CD14-positive monocyte (primary cell): Measurements from ENCODE around the gene TECPR2. TPM values are rescaled to one million over a fixed set of nuclear protein-coding genes. Genes with fewer than 3 reads are reported as not detected.
A peak's percentile ranks its signal among the peaks of the same experiment; 100 is the strongest.

Experiments
- DNase-seq, 3 donors: peaks; one replicate each; pipeline ENCODE4 v3.0.0-alpha.2; 2011 to 2022
- H2AFZ ChIP-seq: 2 replicates; pipeline ENCODE4 v1.6.0; 2012; ENCODE audit warnings: mild to moderate bottlenecking, low read depth, low read length, inconsistent platforms; ENCODE audit not compliant: insufficient read depth, poor library complexity, severe bottlenecking
- H3K27ac ChIP-seq, 2 donors: 1 replicate in 1 of 2; 2 replicates in 1 of 2; pipeline ENCODE4 v1.5.1; 2012 to 2013; ENCODE audit warnings: low read length in 2 of 2, control low read depth in 1 of 2, inconsistent platforms in 1 of 2, low read depth in 1 of 2, mild to moderate bottlenecking in 1 of 2
- H3K27me3 ChIP-seq, 2 donors: one replicate each; pipeline versions ENCODE4 v1.6.0 to v1.6.1; 2011 to 2013; ENCODE audit warnings: low read length in 2 of 2; ENCODE audit not compliant: control insufficient read depth in 2 of 2, insufficient read depth in 2 of 2
- H3K36me3 ChIP-seq, 2 donors: replicated peaks in 1 of 2; 1 replicate in 1 of 2; 2 replicates in 1 of 2; pipeline versions ENCODE4 v1.5.1 to v1.6.1; 2012 to 2013; ENCODE audit warnings: low read length in 2 of 2, control low read depth in 1 of 2, inconsistent platforms in 1 of 2, mild to moderate bottlenecking in 1 of 2; ENCODE audit not compliant: insufficient read depth in 2 of 2, control insufficient read depth in 1 of 2
- H3K4me1 ChIP-seq, 2 donors: 1 replicate in 1 of 2; 2 replicates in 1 of 2; pipeline versions ENCODE4 v1.5.1 to v1.6.1; 2012 to 2013; ENCODE audit warnings: low read length in 2 of 2, control low read depth in 1 of 2, inconsistent platforms in 1 of 2, mild to moderate bottlenecking in 1 of 2, moderate library complexity in 1 of 2; ENCODE audit not compliant: insufficient read depth in 2 of 2, control insufficient read depth in 1 of 2
- H3K4me2 ChIP-seq: replicated peaks from 2 replicates; pipeline ENCODE3; 2012; ENCODE audit warnings: low read length, moderate library complexity, mild to moderate bottlenecking; ENCODE audit not compliant: poor library complexity, severe bottlenecking; ENCODE audit errors: extremely low read depth
- H3K4me3 ChIP-seq, 3 experiments: fragments of 200-600 bp in 1 of 3; sonication (generic) in 1 of 3; replicated peaks in 1 of 3; 1 replicate in 2 of 3; 2 replicates in 1 of 3; pipeline ENCODE4 v1.5.1; 2011 to 2013; ENCODE audit warnings: low read length in 3 of 3, mild to moderate bottlenecking in 3 of 3, control low read depth in 2 of 3, low read depth in 2 of 3, inconsistent platforms in 1 of 3, moderate library complexity in 1 of 3
- H3K79me2 ChIP-seq: 2 replicates; pipeline ENCODE4 v1.6.0; 2012; ENCODE audit warnings: mild to moderate bottlenecking, control low read depth, inconsistent platforms, low read length, moderate library complexity; ENCODE audit not compliant: insufficient read depth
- H3K9ac ChIP-seq: 2 replicates; pipeline ENCODE4 v1.6.0; 2017; ENCODE audit warnings: low read length, mild to moderate bottlenecking; ENCODE audit not compliant: insufficient read depth, poor library complexity, severe bottlenecking
- H3K9me3 ChIP-seq, 2 donors: replicated peaks in 1 of 2; 1 replicate in 1 of 2; 2 replicates in 1 of 2; pipeline versions ENCODE4 v1.5.1 to v1.6.1; 2012 to 2013; ENCODE audit warnings: low read length in 2 of 2, control low read depth in 1 of 2; ENCODE audit not compliant: control insufficient read depth in 1 of 2, insufficient read depth in 1 of 2
- H4K20me1 ChIP-seq: 2 replicates; pipeline ENCODE4 v1.6.0; 2012; ENCODE audit warnings: mild to moderate bottlenecking, low read length, control low read depth, moderate library complexity; ENCODE audit not compliant: insufficient read depth
- H3K27ac Mint-ChIP-seq, 7 donors: one replicate each; pipeline ENCODE4 v1.8.0; 2020; ENCODE audit warnings: mild to moderate bottlenecking in 7 of 7, mixed read lengths in 7 of 7, moderate library complexity in 6 of 7, inconsistent platforms in 2 of 7
- H3K27me3 Mint-ChIP-seq, 3 donors: one replicate each; pipeline ENCODE4 v1.8.0; 2021 to 2022; ENCODE audit warnings: low read depth in 3 of 3, mild to moderate bottlenecking in 3 of 3, mixed read lengths in 3 of 3, moderate library complexity in 3 of 3, inconsistent platforms in 1 of 3
- H3K36me3 Mint-ChIP-seq, 2 donors: one replicate each; pipeline ENCODE4 v1.8.0; 2020; ENCODE audit warnings: mixed read lengths in 2 of 2, inconsistent platforms in 1 of 2, mild to moderate bottlenecking in 1 of 2
- H3K4me1 Mint-ChIP-seq: one replicate; pipeline ENCODE4 v1.8.0; 2020; ENCODE audit warnings: mild to moderate bottlenecking, mixed read lengths
- H3K4me3 Mint-ChIP-seq, 2 donors: one replicate each; pipeline ENCODE4 v1.8.0; 2020; ENCODE audit warnings: mild to moderate bottlenecking in 2 of 2, mixed read lengths in 2 of 2, moderate library complexity in 1 of 2
- H3K9me3 Mint-ChIP-seq, 7 donors: one replicate each; pipeline ENCODE4 v1.8.0; 2020 to 2022; ENCODE audit warnings: mixed read lengths in 7 of 7, mild to moderate bottlenecking in 6 of 7, moderate library complexity in 6 of 7, inconsistent platforms in 2 of 7
- CTCF ChIP-seq: fragments of 200-600 bp; IDR thresholded peaks from one replicate; pipeline ENCODE4 v1.8.0; 2022; ENCODE audit warnings: antibody characterized with exemption, mild to moderate bottlenecking
- WGBS: methylation state at CpG from one replicate; pipeline ENCODE4 v1.1.5; 2013; ENCODE audit warnings: missing lambda C conversion rate; ENCODE audit not compliant: insufficient coverage; 5-methylcytosine and 5-hydroxymethylcytosine counted together
- intact Hi-C, 2 donors: fragments of 100-400 bp; cut with micrococcal nuclease; formaldehyde crosslinking; loops; one replicate each; pipeline versions ENCODE4 v1.15.0 to v1.15.1; 2023
- polyA plus RNA-seq, 3 donors: library from polyadenylated mRNA; depleted of rRNA in 1 of 3; unstranded in 2 of 3; stranded (reverse) in 1 of 3; fragments of 300-500 nt in 2 of 3; fragments of >200 nt in 1 of 3; fragmentation: Illumina TruSeq in 2 of 3; gene quantifications; 1 replicate in 2 of 3; 2 replicates in 1 of 3; pipeline ENCODE4 v1.2.3, GENCODE V29; 2012 to 2021

TECPR2 gene
- polyA plus RNA-seq, 3 donors, result 2.8 to 10.4 (median 6.4) TPM

- H3K9me3 Mint-ChIP-seq, result no peaks in the 10 kb centered on the region
Observed at GRCh38 chr14:102320033-102320660, 42.6 kb upstream of the TECPR2 start.

More at GRCh38 chr14:102320033-102320660, 42.6 kb upstream of the TECPR2 start:
- peak overlapping the region; percentile 64 to 92 (median 83) for H3K27ac Mint-ChIP-seq
- Histone ChIP-seq H3K9me3 (no peaks in the 10 kb centered on the region), H3K4me1 (peaks cover 42 to 50% of the 10 kb centered on the region in 2 donors), H3K36me3 (no peaks in the 10 kb centered on the region), H3K4me2 (peak overlapping the region; percentile 67), H3K79me2 (no peaks in the 10 kb centered on the region), H3K27me3 (no peaks in the 10 kb centered on the region), H4K20me1 (no peaks in the 10 kb centered on the region), H3K4me3 (peak overlapping the region; percentile 69 to 93 (median 87)), H3K9ac (peak overlapping the region; percentile 74), H3K27ac (peak overlapping the region; percentile 70 to 92), H2AFZ (peak overlapping the region; percentile 79)
- intact Hi-C loops, result loop anchor here in 1 of 2 donors (10.0 kb wide), 1 partner anchor 185 kb away; the partner anchor contains the start of gene WDR20
- peak overlapping the region; percentile 79 to 89 for H3K4me3 Mint-ChIP-seq
- H3K36me3 Mint-ChIP-seq, result no peaks in the 10 kb centered on the region
- WGBS, result 0% methylated on average over 25 of the region's 30 CpGs
- DNase-seq, result peak in 2 of 3 donors; percentile 29 to 36
- H3K4me1 Mint-ChIP-seq, result peaks cover 45% of the 10 kb centered on the region
- H3K27me3 Mint-ChIP-seq, result peaks cover 0 to 3% (median 0%) of the 10 kb centered on the region in 3 donors
- no peak for TF ChIP-seq CTCF
